Measurements from ENCODE around the gene CTNNA3.
"Not testable (repeated sequence)": the region's sequence is repeated elsewhere in the genome, so short reads cannot be mapped to it uniquely, and the experiment has no call there.

CTNNA3 gene

GRCh38 chr10:66381045-66381444, 1315.0 kb downstream of the CTNNA3 start:
- no peak for DNase-seq (ENCODE audit: low read depth in 2 of 2)

GRCh38 chr10:66378117-66378876, 1317.7 kb downstream of the CTNNA3 start:
- no peak for DNase-seq (ENCODE audit: low read depth in 2 of 2)

GRCh38 chr10:66368146-66368545, 1327.8 kb downstream of the CTNNA3 start:
- no peak for DNase-seq (ENCODE audit: low read depth in 2 of 2)

GRCh38 chr10:66366163-66366562, 1329.8 kb downstream of the CTNNA3 start:
- no peak for DNase-seq (ENCODE audit: low read depth in 2 of 2)

GRCh38 chr10:66365686-66366085, 1330.3 kb downstream of the CTNNA3 start:
- DNase-seq (ENCODE audit: low read depth in 2 of 2): no peak

GRCh38 chr10:66362522-66362921, 1333.5 kb downstream of the CTNNA3 start:
- DNase-seq (ENCODE audit: low read depth in 2 of 2): no peak

GRCh38 chr10:66353822-66354221, 1342.2 kb downstream of the CTNNA3 start:
- DNase-seq (ENCODE audit: low read depth in 2 of 2): not testable (repeated sequence)

- DNase-seq (ENCODE audit: low read depth in 2 of 2): no peak
Measured at GRCh38 chr10:66353422-66353821, 1342.6 kb downstream of the CTNNA3 start.

GRCh38 chr10:66350622-66351399, 1345.2 kb downstream of the CTNNA3 start:
- DNase-seq (ENCODE audit: low read depth in 2 of 2): no peak

GRCh38 chr10:66349726-66350125, 1346.3 kb downstream of the CTNNA3 start:
- DNase-seq (ENCODE audit: low read depth in 2 of 2): no peak

GRCh38 chr10:66349076-66349475, 1346.9 kb downstream of the CTNNA3 start:
- no peak for DNase-seq (ENCODE audit: low read depth in 2 of 2)

- no peak for DNase-seq (ENCODE audit: low read depth in 2 of 2)
Measured at GRCh38 chr10:66337211-66337610, 1358.8 kb downstream of the CTNNA3 start.

- DNase-seq (ENCODE audit: low read depth in 2 of 2): no peak
Measured at GRCh38 chr10:66336791-66337190, 1359.2 kb downstream of the CTNNA3 start.

- DNase-seq (ENCODE audit: low read depth in 2 of 2): not testable (repeated sequence)
Measured at GRCh38 chr10:66335753-66336152, 1360.2 kb downstream of the CTNNA3 start.

GRCh38 chr10:66329147-66329546, 1366.8 kb downstream of the CTNNA3 start:
- no peak for DNase-seq (ENCODE audit: low read depth in 2 of 2)

- DNase-seq (ENCODE audit: low read depth in 2 of 2): no peak
Measured at GRCh38 chr10:66326876-66327275, 1369.1 kb downstream of the CTNNA3 start.

GRCh38 chr10:66322777-66323176, 1373.2 kb downstream of the CTNNA3 start:
- DNase-seq (ENCODE audit: low read depth in 2 of 2): no peak

- DNase-seq (ENCODE audit: low read depth in 2 of 2): no peak
Measured at GRCh38 chr10:66321723-66322665, 1374.0 kb downstream of the CTNNA3 start.

- no peak for DNase-seq (ENCODE audit: low read depth in 2 of 2)
Measured at GRCh38 chr10:66318761-66319160, 1377.2 kb downstream of the CTNNA3 start.

- no peak for DNase-seq (ENCODE audit: low read depth in 2 of 2)
Measured at GRCh38 chr10:66307826-66308225, 1388.2 kb downstream of the CTNNA3 start.

- no peak for DNase-seq (ENCODE audit: low read depth in 2 of 2)
Measured at GRCh38 chr10:66301078-66301477, 1394.9 kb downstream of the CTNNA3 start.

- no peak for DNase-seq (ENCODE audit: low read depth in 2 of 2)
Measured at GRCh38 chr10:66295602-66296001, 1400.4 kb downstream of the CTNNA3 start.
